CD1c-positive myeloid dendritic cell (primary cell): ENCODE results near the gene RAB9A.
A peak's percentile ranks its signal among the peaks of the same experiment; 100 is the strongest.

Experiments used
- DNase-seq: peaks from one replicate; pipeline ENCODE4 v3.0.0-alpha.2; 2016; ENCODE audit errors: extremely low spot score

Gene RAB9A

GRCh38 chrX:13747836-13748235, 58.9 kb downstream of the RAB9A start:
- DNase-seq, result peak; percentile 27

- no peak for DNase-seq
Observed at GRCh38 chrX:13748486-13748885, 59.6 kb downstream of the RAB9A start.

- DNase-seq, result no peak
Observed at GRCh38 chrX:13750204-13750603, 61.3 kb downstream of the RAB9A start.

DNA sequence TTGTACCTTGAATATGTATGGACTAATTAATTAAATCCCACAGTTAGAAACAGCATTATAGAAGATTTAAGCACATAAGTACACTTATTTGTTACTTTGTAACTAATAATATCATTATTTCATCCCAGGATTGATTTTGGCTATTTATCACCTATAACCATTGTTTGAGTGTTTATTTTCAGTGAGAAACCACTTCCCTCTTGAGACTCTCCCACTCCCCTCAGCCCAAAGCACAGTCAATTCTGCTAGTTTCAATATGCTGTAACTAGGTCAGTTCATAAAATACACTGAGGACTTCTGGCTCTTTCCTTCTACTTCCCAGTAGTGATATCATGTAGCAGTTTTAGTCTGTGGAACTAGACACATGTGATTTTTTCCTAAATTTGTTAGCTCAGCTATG, 61.9 kb downstream of the RAB9A start:
- DNase-seq, result peak; percentile 35

GRCh38 chrX:13752141-13752540, 63.2 kb downstream of the RAB9A start:
- no peak for DNase-seq

GRCh38 chrX:13752646-13753045, 63.7 kb downstream of the RAB9A start:
- DNase-seq, result peak; percentile 63

- no peak for DNase-seq
Observed at GRCh38 chrX:13754765-13755164, 65.8 kb downstream of the RAB9A start.

DNA sequence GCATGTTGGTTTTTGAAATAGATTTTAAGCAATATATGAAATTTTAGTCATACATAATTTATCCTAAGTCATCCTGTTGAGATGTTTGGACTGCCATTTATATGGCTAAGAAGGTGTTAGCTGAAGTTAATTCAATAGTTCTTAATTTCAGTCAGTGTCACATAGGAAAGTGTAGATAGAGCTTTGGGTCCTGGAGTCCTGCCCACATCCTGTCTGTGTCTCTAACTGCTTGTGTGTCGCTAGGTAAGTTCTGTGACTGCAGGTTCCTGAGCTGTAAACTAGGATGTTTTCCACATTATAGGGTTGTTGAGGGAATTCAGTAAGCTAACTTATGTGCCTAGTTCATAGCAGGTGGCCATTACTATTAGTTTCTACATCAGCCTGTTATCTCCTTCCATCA, 66.3 kb downstream of the RAB9A start:
- DNase-seq, result no peak

- DNase-seq, result no peak
Observed at GRCh38 chrX:13756381-13756780, 67.5 kb downstream of the RAB9A start.

GRCh38 chrX:13759152-13759718, 70.3 kb downstream of the RAB9A start:
- peak; percentile 42 for DNase-seq
